Glomerular visceral epithelial cell (primary cell): ENCODE results near the gene EFNB2.

Source experiments
- DNase-seq: peaks from one replicate; pipeline ENCODE4 v3.0.0-alpha.2; 2016; ENCODE audit errors: extremely low spot score

The EFNB2 gene

DNA sequence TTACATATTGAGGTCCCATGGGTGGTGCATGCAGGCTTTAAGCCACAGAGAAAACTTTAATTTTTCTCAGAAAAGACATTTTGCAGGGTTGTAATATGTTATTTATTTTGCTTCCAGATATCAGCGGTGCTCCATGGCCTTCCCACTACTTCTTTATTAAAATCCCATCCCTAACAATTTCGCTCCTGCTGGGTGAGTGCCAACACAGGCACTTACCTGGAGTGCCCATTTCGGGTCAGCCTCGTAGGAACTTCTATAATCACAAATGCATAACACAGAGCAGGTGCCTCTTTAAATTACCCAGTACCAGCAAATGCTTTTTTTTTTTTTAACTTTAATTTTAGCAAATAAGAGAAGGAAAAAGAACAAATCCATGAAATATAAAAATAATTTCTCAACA lies 86.4 kb downstream of the EFNB2 start:
- DNase-seq: no peak

- DNase-seq: peak; percentile 91
Measured at GRCh38 chr13:106445996-106446395, 89.5 kb downstream of the EFNB2 start.

- no peak for DNase-seq
Measured at GRCh38 chr13:106443607-106444322, 91.7 kb downstream of the EFNB2 start.

DNA sequence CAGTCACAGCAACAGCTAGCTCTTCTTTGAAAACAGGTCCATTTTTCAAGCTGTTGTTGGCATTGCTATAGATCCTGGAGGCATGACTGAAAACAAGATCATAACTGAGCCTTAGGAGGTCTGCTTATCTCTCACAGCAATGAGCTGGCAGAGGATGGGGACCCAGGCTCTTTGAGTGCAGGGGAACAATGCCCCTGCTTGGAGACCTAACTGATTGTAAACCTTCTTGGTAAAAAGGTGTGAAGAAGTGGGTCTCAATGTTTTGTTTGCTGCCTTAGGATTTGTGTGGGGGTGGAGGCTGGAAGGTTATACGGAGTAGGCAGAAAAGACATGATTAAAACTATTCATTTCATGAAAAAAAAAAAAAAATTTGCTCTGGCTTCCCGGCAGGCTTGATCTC lies 94.6 kb downstream of the EFNB2 start:
- no peak for DNase-seq
